Prostate gland (tissue), 2 donors: ENCODE measurements around the gene KMT2A. TPM values are rescaled to one million over a fixed set of nuclear protein-coding genes. Genes with fewer than 3 reads are reported as not detected.

ENCODE experiments used
- DNase-seq: peaks from one replicate; pipeline ENCODE4 v3.0.0-alpha.2; 2019; ENCODE audit warnings: low spot score
- H3K27ac ChIP-seq, 2 donors: fragments of 200-600 bp; sonication (generic); 2 replicates each; pipeline ENCODE4 v1.5.1; 2017 to 2019
- H3K27me3 ChIP-seq: fragments of 200-600 bp; sonication (generic); replicated peaks from 2 replicates; pipeline ENCODE4 v1.5.1; 2019; ENCODE audit not compliant: insufficient read depth
- H3K36me3 ChIP-seq, 2 donors: fragments of 200-600 bp; sonication (generic); 1 replicate in 1 of 2; 2 replicates in 1 of 2; pipeline versions ENCODE4 v1.5.1 to v1.8.1; 2017 to 2019
- H3K4me1 ChIP-seq: fragments of 200-600 bp; sonication (generic); replicated peaks from 2 replicates; pipeline ENCODE4 v1.5.1; 2019
- H3K4me3 ChIP-seq, 2 donors: fragments of 200-600 bp; sonication (generic); 2 replicates each; pipeline ENCODE4 v1.5.1; 2017 to 2019
- H3K9me3 ChIP-seq: fragments of 200-600 bp; sonication (generic); 2 replicates; pipeline ENCODE4 v1.5.1; 2017
- POLR2A ChIP-seq: fragments of 450-650 bp; IDR thresholded peaks from one replicate; pipeline ENCODE4 v1.6.1; 2016; ENCODE audit warnings: antibody characterized with exemption, mild to moderate bottlenecking
- POLR2AphosphoS5 ChIP-seq: sonication (generic); formaldehyde crosslinking; IDR thresholded peaks from one replicate; pipeline ENCODE4 v1.6.1; 2017; ENCODE audit warnings: antibody characterized with exemption
- WGBS: methylation state at CpG from one replicate; pipeline ENCODE4 v1.1.5; 2018; 5-methylcytosine and 5-hydroxymethylcytosine counted together
- intact Hi-C: fragments of 100-400 bp; cut with DNase I; formaldehyde crosslinking; loops from one replicate; pipeline ENCODE4 v1.14.2; 2022
- total RNA-seq, 2 donors: library from RNA; depleted of rRNA; stranded (reverse); fragments of >200 nt; gene quantifications; one replicate each; pipeline ENCODE4 v1.1.0, GENCODE V29; 2016
- TF ChIP-seq, protein P1 (sequence below), 4 experiments: fragments of 200-600 bp in 2 of 4; fragments of 450-650 bp in 2 of 4; sonication (generic) in 2 of 4; IDR thresholded peaks; 1 replicate in 3 of 4; 2 replicates in 1 of 4; pipeline ENCODE4 v1.5.1; 2016 to 2019; ENCODE audit warnings: antibody characterized with exemption in 4 of 4, mild to moderate bottlenecking in 2 of 4, moderate library complexity in 2 of 4

Gene KMT2A
- 10 to 100 TPM; 82.6 to 89.0 TPM for total RNA-seq

GRCh38 chr11:118435893-118436624 lies at the start of gene KMT2A:
Gene KMT2A (plus strand): TSS chr11:118436492. CDS start chr11:118436513, 21 bp downstream.
- 0% methylated on average over 52 of the region's 83 CpGs for WGBS
- intact Hi-C loops, result loop anchor here (5.0 kb wide), 2 partner anchors 34 to 51 kb away; partner anchors contain the start of gene ATP5MG
- TF ChIP-seq, protein P1, sequence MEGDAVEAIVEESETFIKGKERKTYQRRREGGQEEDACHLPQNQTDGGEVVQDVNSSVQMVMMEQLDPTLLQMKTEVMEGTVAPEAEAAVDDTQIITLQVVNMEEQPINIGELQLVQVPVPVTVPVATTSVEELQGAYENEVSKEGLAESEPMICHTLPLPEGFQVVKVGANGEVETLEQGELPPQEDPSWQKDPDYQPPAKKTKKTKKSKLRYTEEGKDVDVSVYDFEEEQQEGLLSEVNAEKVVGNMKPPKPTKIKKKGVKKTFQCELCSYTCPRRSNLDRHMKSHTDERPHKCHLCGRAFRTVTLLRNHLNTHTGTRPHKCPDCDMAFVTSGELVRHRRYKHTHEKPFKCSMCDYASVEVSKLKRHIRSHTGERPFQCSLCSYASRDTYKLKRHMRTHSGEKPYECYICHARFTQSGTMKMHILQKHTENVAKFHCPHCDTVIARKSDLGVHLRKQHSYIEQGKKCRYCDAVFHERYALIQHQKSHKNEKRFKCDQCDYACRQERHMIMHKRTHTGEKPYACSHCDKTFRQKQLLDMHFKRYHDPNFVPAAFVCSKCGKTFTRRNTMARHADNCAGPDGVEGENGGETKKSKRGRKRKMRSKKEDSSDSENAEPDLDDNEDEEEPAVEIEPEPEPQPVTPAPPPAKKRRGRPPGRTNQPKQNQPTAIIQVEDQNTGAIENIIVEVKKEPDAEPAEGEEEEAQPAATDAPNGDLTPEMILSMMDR (IDR thresholded peaks at IDR 0.05), result peak in 2 of 4 experiments; percentile 87 to 98
- TF ChIP-seq POLR2A (peak; percentile 42), POLR2AphosphoS5 (peak; percentile 61)
- H3K36me3 ChIP-seq, result no peaks in the 10 kb centered on the region
- H3K27me3 ChIP-seq, result no peaks in the 10 kb centered on the region
- peak within 1 kb of the TSS; percentile 96 to 97 for H3K27ac ChIP-seq
- peak within 1 kb of the TSS; percentile 97 for H3K4me3 ChIP-seq
- no peaks in the 10 kb centered on the region for H3K9me3 ChIP-seq
- peak; percentile 97 for DNase-seq
- peaks cover 5% of the 10 kb centered on the region for H3K4me1 ChIP-seq

- peaks cover 6 to 13% of the 10 kb centered on the region in 2 donors for H3K36me3 ChIP-seq
- 89% methylated on average over 6 of the region's 6 CpGs for WGBS
These were observed 40.2 kb upstream of the KMT2A start for GRCh38 chr11:118396097-118396501.

DNA sequence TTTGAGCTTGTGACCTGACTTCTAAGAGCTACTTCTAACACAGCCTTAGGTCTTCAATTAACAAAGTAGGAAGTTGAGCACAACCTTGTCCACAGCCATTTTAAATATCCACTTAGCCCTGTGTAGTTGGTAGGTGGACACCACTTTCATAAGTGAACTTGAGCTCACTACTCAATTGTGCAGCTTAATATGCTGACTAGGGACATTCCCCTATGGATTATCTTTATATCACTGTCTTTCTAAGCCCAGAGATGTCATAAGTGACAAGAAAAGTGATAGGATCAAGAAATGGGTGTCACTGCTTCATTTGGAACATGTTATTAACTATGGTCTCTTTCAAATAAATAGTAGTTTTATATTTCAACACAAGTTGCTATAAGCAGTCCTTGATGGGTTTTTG lies 38.8 kb upstream of the KMT2A start:
- no peak for DNase-seq
- no peaks in the 10 kb centered on the region for H3K9me3 ChIP-seq
- peak overlapping the region; percentile 41 to 44 for H3K27ac ChIP-seq
- intact Hi-C loops, result no loop called here
- H3K36me3 ChIP-seq, result peaks cover 6 to 13% of the 10 kb centered on the region in 2 donors
- H3K4me3 ChIP-seq, result no peak overlapping the region
- H3K27me3 ChIP-seq, result no peaks in the 10 kb centered on the region
- TF ChIP-seq, protein P1 (IDR thresholded peaks at IDR 0.05), result no peak
- H3K4me1 ChIP-seq, result no peaks in the 10 kb centered on the region

More at GRCh38 chr11:118396097-118396501, 40.2 kb upstream of the KMT2A start:
- no peaks in the 10 kb centered on the region for H3K9me3 ChIP-seq
- no peak for DNase-seq
- H3K4me1 ChIP-seq, result no peaks in the 10 kb centered on the region
- no peak overlapping the region for H3K4me3 ChIP-seq
- no peaks in the 10 kb centered on the region for H3K27me3 ChIP-seq
- TF ChIP-seq, protein P1 (IDR thresholded peaks at IDR 0.05), result no peak
- TF ChIP-seq POLR2AphosphoS5 (no peak), POLR2A (no peak)
- intact Hi-C loops, result no loop called here
- H3K27ac ChIP-seq, result no peak overlapping the region

DNA sequence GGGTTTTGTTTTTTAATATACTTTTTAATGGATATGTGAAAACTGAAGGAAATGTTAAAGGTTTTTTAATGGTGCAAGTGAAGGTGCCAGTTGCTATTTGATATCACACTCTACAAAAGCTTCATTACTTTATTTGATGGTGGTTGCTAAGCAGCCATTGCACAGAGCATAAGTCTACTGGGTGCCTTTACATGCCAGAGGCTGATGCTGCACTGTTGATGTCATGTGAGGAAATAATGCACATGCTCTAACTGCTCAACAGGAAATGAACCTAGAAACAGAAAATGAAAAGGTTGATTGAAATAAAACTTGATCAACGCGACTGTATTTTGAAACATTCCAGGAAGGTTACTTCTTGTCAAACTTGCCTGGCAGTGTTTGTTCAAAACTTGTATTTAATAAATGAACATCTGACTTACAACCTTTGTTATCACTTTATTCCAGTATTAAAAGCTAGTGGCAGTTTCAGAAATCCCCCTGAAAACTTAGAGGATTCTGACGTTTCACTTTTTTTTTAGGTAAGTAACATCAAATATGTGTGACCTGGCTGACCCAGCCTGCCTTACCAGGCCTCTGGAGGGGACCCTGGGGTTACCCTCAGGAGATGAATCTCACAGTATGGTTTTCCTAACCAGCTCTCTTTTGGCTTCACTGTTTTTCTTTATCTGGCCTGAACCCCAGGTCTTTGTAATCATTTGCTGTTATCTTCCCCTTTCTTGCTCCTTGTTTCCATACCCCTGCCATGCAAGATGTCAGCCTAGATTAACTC lies 37.3 kb upstream of the KMT2A start:
- DNase-seq, result no peak
- H3K27me3 ChIP-seq, result no peaks in the 10 kb centered on the region
- H3K4me3 ChIP-seq, result no peak overlapping the region
- peaks cover 8% of the 10 kb centered on the region for H3K4me1 ChIP-seq
- peak overlapping the region; percentile 24 to 26 for H3K27ac ChIP-seq
- intact Hi-C loops, result no loop called here
- no peaks in the 10 kb centered on the region for H3K9me3 ChIP-seq
- H3K36me3 ChIP-seq, result peaks cover 0 to 4% of the 10 kb centered on the region in 2 donors
- WGBS, result 55% methylated on average over 3 of the region's 3 CpGs
- TF ChIP-seq, protein P1 (IDR thresholded peaks at IDR 0.05), result no peak
